GM12864 (cell line): Measurements from ENCODE around the gene CLCN5.

ENCODE experiments used
- DNase-seq: peaks from one replicate; pipeline ENCODE4 v3.0.0-alpha.2; 2011; ENCODE audit warnings: low read depth
- H3K4me3 ChIP-seq: 2 replicates; pipeline ENCODE4 v1.5.1; 2011; ENCODE audit warnings: mild to moderate bottlenecking, low read depth, low read length, control low read depth
- TF ChIP-seq, protein P1 (sequence below): IDR thresholded peaks from 2 replicates; pipeline ENCODE4 v1.5.1; 2011; ENCODE audit warnings: low read depth, mild to moderate bottlenecking, moderate library complexity, low read length, control low read depth, inconsistent platforms; ENCODE audit errors: missing control alignments

Gene CLCN5

GRCh38 chrX:49912086-49912485 is 10.3 kb upstream of the CLCN5 start:
- no peak overlapping the region for H3K4me3 ChIP-seq
- TF ChIP-seq, protein P1, sequence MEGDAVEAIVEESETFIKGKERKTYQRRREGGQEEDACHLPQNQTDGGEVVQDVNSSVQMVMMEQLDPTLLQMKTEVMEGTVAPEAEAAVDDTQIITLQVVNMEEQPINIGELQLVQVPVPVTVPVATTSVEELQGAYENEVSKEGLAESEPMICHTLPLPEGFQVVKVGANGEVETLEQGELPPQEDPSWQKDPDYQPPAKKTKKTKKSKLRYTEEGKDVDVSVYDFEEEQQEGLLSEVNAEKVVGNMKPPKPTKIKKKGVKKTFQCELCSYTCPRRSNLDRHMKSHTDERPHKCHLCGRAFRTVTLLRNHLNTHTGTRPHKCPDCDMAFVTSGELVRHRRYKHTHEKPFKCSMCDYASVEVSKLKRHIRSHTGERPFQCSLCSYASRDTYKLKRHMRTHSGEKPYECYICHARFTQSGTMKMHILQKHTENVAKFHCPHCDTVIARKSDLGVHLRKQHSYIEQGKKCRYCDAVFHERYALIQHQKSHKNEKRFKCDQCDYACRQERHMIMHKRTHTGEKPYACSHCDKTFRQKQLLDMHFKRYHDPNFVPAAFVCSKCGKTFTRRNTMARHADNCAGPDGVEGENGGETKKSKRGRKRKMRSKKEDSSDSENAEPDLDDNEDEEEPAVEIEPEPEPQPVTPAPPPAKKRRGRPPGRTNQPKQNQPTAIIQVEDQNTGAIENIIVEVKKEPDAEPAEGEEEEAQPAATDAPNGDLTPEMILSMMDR: no peak
- no peak for DNase-seq

- TF ChIP-seq, protein P1: no peak
- DNase-seq: no peak
- H3K4me3 ChIP-seq: no peak overlapping the region
These were observed 9.5 kb upstream of the CLCN5 start for GRCh38 chrX:49912861-49913260.

DNA sequence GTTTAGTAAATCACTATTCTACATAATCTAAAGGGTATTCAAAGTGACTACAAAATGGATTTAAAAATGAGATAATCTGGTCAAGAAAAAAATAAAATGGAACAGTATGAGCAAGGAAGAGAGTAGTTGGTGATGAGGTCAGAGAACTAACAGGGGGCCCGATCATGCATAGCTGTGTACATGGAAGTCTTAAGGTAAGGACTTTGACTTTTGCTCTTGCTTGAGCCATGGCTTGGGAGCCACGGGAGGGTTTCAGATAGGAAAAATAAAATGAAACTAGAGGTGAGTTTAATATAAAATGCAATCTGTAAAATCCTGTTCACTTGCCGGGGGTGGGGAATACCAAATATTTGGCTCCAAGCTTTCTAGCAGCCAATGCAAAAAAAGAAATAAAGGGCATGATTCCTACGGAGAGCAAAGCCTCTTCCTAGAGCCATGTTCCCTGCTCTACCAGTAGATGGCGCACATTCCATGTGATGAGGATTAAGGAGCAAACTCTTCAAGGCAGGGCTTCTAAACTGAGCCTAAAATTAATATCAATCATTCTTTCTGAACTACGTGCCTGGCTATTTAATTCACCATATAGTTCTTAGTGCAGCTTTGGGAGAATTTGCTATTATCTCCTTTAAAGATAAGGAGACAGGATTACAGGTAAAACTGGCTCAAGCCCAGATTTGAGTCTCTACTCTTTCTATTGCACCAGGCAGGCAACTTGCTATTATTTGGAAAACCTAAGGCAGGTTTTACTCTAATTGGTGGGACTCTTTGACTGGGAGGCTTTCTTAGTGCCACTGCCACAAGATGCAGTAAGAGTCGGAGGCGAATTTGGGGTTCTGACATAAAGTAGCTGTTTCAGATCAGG is 6.8 kb upstream of the CLCN5 start:
- TF ChIP-seq, protein P1: peak; percentile 77
- H3K4me3 ChIP-seq: no peak overlapping the region
- DNase-seq: no peak

DNA sequence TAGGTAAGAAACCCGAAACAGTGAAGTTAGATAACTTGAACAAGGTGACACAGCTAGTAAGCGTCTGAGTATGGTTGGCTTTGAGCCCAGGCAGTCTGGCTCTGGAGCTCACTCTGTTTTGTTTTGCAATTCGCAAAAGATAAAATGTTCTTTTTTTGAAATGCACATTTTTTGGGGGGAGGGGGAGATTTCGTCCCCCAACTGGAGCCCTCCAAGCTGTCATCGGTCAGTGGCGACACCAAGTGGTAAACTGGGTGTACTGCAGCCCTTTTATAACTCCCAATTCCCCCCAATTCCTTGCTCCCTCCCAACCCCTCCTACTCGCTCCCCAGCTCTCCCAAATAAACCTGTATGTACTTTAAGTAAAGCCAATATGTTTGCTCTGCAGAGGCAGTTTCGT is 2.8 kb upstream of the CLCN5 start:
- no peak for DNase-seq
- TF ChIP-seq, protein P1: peak; percentile 81

GRCh38 chrX:49921109-49921508 is 1.3 kb upstream of the CLCN5 start:
- no peak for DNase-seq
- TF ChIP-seq, protein P1: no peak

More for the DNA sequence above, 2.8 kb upstream of the CLCN5 start:
- no peak overlapping the region for H3K4me3 ChIP-seq

DNA sequence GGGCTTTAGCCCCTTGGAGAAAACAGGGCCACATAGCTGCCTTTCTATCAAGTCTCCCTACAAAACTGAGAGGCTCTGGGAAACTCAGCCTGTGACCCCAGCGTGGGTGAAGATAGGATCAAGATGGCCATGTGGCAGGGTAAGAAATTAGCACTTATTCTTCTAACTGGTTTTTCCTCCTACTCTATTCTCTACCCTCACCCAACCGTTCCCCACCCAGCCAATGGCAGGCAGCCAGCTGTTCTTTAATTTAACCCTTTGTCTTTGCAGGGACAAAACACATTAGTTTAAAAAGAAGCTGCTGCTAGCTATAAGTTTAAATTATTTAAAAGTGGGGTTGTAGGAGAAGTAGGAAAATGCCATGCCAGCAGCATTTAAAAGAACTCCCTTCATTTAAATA is 2.8 kb downstream of the CLCN5 start:
- TF ChIP-seq, protein P1: no peak
- H3K4me3 ChIP-seq: no peak overlapping the region
- DNase-seq: no peak

More at GRCh38 chrX:49921109-49921508, 1.3 kb upstream of the CLCN5 start:
- no peak overlapping the region for H3K4me3 ChIP-seq

DNA sequence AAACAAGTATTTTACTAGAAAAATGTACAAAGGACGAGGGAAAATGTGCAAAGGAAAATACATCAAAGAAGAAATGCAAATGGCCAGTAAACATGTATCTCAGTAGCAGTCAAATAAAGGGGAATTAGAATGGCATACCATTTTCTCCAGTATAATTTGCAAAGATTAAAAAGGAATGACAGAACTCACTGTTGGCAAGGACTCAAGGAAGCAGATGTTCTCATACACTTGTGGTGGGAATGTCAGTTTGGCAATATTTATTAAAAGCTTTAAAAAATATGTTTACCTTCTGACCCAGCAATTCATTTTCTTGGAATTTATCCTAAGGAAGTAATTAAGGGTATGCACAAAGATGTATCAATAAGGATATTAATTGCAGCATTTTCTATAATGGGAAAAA is 7.6 kb downstream of the CLCN5 start:
- H3K4me3 ChIP-seq: no peak overlapping the region
- DNase-seq: no peak
- TF ChIP-seq, protein P1: no peak
